ENCODE data around the gene ZNF57. TPM values are rescaled to one million over a fixed set of nuclear protein-coding genes. Genes with fewer than 3 reads are reported as not detected.

The ZNF57 gene
- total and polyA plus RNA-seq, 9 of the 15 experiments (the other 6 are each of a cell fraction or from before 2014, with no cell fraction given), result 3.9 to 13.5 (median 7.8) TPM

DNA sequence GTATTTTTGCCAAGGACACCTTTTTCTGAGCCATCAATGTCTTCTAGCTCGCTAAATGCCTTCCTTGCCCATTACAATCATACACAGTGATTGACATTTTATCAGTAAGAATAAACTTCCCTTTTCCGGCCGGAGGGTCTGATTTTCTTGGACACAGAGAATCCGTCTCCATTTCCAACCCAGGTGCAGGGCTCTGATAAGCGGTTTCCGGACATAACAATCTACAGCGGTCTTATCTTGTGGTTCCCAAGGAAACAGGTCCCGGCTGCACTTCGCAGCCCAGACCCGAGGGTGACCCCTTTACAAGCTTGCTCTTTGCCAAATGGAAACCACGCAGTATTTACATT, 49.2 kb downstream of the ZNF57 start (continued):
- TF ChIP-seq, protein P1, sequence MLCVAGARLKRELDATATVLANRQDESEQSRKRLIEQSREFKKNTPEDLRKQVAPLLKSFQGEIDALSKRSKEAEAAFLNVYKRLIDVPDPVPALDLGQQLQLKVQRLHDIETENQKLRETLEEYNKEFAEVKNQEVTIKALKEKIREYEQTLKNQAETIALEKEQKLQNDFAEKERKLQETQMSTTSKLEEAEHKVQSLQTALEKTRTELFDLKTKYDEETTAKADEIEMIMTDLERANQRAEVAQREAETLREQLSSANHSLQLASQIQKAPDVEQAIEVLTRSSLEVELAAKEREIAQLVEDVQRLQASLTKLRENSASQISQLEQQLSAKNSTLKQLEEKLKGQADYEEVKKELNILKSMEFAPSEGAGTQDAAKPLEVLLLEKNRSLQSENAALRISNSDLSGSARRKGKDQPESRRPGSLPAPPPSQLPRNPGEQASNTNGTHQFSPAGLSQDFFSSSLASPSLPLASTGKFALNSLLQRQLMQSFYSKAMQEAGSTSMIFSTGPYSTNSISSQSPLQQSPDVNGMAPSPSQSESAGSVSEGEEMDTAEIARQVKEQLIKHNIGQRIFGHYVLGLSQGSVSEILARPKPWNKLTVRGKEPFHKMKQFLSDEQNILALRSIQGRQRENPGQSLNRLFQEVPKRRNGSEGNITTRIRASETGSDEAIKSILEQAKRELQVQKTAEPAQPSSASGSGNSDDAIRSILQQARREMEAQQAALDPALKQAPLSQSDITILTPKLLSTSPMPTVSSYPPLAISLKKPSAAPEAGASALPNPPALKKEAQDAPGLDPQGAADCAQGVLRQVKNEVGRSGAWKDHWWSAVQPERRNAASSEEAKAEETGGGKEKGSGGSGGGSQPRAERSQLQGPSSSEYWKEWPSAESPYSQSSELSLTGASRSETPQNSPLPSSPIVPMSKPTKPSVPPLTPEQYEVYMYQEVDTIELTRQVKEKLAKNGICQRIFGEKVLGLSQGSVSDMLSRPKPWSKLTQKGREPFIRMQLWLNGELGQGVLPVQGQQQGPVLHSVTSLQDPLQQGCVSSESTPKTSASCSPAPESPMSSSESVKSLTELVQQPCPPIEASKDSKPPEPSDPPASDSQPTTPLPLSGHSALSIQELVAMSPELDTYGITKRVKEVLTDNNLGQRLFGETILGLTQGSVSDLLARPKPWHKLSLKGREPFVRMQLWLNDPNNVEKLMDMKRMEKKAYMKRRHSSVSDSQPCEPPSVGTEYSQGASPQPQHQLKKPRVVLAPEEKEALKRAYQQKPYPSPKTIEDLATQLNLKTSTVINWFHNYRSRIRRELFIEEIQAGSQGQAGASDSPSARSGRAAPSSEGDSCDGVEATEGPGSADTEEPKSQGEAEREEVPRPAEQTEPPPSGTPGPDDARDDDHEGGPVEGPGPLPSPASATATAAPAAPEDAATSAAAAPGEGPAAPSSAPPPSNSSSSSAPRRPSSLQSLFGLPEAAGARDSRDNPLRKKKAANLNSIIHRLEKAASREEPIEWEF (CRISPR knock-in tag; IDR thresholded peaks at IDR 0.05), result peak; percentile 93
- TF ChIP-seq ZNF586 (CRISPR knock-in tag; conservative IDR thresholded peaks at IDR 0.05) (no peak), ZNF668 (CRISPR knock-in tag; IDR thresholded peaks at IDR 0.05) (no peak), ZNF212 (CRISPR knock-in tag; IDR thresholded peaks at IDR 0.05) (no peak), CBX3 (IDR thresholded peaks at IDR 0.05; ENCODE audit: borderline replicate concordance in 1 of 2, low read length in 2 of 2) (peak in 1 of 2 experiments; percentile 65; a peak in 1 of 3 replicates), ZFX (CRISPR knock-in tag; IDR thresholded peaks at IDR 0.05) (no peak), PRPF4 (IDR thresholded peaks at IDR 0.05; ENCODE audit: insufficient read depth, low read depth, low read length, poor library complexity, severe bottlenecking) (no peak), EZH2 (IDR thresholded peaks at IDR 0.05; ENCODE audit: borderline replicate concordance, low read depth, low read length) (no peak), PTBP1 (IDR thresholded peaks at IDR 0.05; ENCODE audit: low read depth, low read length) (0 out of 2 replicates have a peak, but pooled peaks have one; percentile 70), CHD1 (IDR thresholded peaks at IDR 0.05; ENCODE audit: low read length) (no peak), NRF1 (conservative IDR thresholded peaks at IDR 0.05 in 1 of 2, IDR thresholded peaks at IDR 0.05 in 1 of 2) (no peak), RNF2 (IDR thresholded peaks at IDR 0.05) (peak; percentile 94), CBX1 (IDR thresholded peaks at IDR 0.05; ENCODE audit: low read depth) (no peak), MECOM (CRISPR knock-in tag; IDR thresholded peaks at IDR 0.05) (no peak), TCF3 (CRISPR knock-in tag; IDR thresholded peaks at IDR 0.05) (peak; percentile 99), ZBTB1 (CRISPR knock-in tag; IDR thresholded peaks at IDR 0.05; ENCODE audit: borderline replicate concordance, low read depth) (no peak; the same call in 1 of the 2 replicates), NR2C2 (CRISPR knock-in tag; IDR thresholded peaks at IDR 0.05) (no peak), NR2C2 (tag; IDR thresholded peaks at IDR 0.05) (no peak; the same call in 1 of the 2 replicates), NFXL1 (CRISPR knock-in tag; IDR thresholded peaks at IDR 0.05) (no peak)
- TF ChIP-seq, protein P2, sequence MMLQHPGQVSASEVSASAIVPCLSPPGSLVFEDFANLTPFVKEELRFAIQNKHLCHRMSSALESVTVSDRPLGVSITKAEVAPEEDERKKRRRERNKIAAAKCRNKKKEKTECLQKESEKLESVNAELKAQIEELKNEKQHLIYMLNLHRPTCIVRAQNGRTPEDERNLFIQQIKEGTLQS (IDR thresholded peaks at IDR 0.05), result peak; percentile 62; the same call in 1 of the 2 replicates
- TF ChIP-seq, protein P2 (CRISPR knock-in tag; conservative IDR thresholded peaks at IDR 0.05), result no peak
- TF ChIP-seq, protein P3, sequence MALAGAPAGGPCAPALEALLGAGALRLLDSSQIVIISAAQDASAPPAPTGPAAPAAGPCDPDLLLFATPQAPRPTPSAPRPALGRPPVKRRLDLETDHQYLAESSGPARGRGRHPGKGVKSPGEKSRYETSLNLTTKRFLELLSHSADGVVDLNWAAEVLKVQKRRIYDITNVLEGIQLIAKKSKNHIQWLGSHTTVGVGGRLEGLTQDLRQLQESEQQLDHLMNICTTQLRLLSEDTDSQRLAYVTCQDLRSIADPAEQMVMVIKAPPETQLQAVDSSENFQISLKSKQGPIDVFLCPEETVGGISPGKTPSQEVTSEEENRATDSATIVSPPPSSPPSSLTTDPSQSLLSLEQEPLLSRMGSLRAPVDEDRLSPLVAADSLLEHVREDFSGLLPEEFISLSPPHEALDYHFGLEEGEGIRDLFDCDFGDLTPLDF (CRISPR knock-in tag; IDR thresholded peaks at IDR 0.05), result no peak

Measured in K562 (cell line).